Measurements from ENCODE around the gene GYPE.
"Not testable (repeated sequence)": the region's sequence is repeated elsewhere in the genome, so short reads cannot be mapped to it uniquely, and the experiment has no call there.

DNA sequence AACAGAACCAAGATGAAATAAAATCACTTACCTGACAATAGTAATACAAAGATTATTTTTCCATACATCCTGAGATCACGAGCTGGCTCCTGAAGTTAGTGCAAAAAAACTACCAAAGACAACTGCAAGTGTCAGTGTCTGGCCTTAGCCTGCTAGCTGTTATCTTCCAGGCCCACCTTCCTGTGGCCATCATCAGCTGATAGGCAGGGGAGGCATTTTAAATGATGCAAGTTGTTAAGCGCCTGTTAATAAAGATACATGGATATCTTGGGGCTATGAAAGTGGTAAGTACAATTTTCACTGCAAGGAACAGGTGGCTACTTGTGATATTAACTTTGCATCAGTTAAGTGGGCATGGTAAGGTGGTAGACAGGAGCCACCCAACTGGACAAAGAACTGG is at the start of gene GYPE:
- TF ChIP-seq, protein P1, sequence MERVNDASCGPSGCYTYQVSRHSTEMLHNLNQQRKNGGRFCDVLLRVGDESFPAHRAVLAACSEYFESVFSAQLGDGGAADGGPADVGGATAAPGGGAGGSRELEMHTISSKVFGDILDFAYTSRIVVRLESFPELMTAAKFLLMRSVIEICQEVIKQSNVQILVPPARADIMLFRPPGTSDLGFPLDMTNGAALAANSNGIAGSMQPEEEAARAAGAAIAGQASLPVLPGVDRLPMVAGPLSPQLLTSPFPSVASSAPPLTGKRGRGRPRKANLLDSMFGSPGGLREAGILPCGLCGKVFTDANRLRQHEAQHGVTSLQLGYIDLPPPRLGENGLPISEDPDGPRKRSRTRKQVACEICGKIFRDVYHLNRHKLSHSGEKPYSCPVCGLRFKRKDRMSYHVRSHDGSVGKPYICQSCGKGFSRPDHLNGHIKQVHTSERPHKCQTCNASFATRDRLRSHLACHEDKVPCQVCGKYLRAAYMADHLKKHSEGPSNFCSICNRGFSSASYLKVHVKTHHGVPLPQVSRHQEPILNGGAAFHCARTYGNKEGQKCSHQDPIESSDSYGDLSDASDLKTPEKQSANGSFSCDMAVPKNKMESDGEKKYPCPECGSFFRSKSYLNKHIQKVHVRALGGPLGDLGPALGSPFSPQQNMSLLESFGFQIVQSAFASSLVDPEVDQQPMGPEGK (CRISPR knock-in tag; IDR thresholded peaks at IDR 0.05; ENCODE audit: borderline replicate concordance) = not testable (repeated sequence)
- TF ChIP-seq GLIS3 (CRISPR knock-in tag; IDR thresholded peaks at IDR 0.05); TCF4 (CRISPR knock-in tag; IDR thresholded peaks at IDR 0.05; ENCODE audit: borderline replicate concordance); ZFP30 (CRISPR knock-in tag; IDR thresholded peaks at IDR 0.05); BACH2 (CRISPR knock-in tag; IDR thresholded peaks at IDR 0.05; ENCODE audit: borderline replicate concordance); CSDC2 (CRISPR knock-in tag; IDR thresholded peaks at IDR 0.05); ZFP3 (CRISPR knock-in tag; IDR thresholded peaks at IDR 0.05); RARB (CRISPR knock-in tag; IDR thresholded peaks at IDR 0.05); ZNF70 (CRISPR knock-in tag; IDR thresholded peaks at IDR 0.05): not testable (repeated sequence)
- TF ChIP-seq, protein P2, sequence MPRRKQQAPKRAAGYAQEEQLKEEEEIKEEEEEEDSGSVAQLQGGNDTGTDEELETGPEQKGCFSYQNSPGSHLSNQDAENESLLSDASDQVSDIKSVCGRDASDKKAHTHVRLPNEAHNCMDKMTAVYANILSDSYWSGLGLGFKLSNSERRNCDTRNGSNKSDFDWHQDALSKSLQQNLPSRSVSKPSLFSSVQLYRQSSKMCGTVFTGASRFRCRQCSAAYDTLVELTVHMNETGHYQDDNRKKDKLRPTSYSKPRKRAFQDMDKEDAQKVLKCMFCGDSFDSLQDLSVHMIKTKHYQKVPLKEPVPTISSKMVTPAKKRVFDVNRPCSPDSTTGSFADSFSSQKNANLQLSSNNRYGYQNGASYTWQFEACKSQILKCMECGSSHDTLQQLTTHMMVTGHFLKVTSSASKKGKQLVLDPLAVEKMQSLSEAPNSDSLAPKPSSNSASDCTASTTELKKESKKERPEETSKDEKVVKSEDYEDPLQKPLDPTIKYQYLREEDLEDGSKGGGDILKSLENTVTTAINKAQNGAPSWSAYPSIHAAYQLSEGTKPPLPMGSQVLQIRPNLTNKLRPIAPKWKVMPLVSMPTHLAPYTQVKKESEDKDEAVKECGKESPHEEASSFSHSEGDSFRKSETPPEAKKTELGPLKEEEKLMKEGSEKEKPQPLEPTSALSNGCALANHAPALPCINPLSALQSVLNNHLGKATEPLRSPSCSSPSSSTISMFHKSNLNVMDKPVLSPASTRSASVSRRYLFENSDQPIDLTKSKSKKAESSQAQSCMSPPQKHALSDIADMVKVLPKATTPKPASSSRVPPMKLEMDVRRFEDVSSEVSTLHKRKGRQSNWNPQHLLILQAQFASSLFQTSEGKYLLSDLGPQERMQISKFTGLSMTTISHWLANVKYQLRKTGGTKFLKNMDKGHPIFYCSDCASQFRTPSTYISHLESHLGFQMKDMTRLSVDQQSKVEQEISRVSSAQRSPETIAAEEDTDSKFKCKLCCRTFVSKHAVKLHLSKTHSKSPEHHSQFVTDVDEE (CRISPR knock-in tag; IDR thresholded peaks at IDR 0.05) = not testable (repeated sequence)
- TF ChIP-seq, protein P3, sequence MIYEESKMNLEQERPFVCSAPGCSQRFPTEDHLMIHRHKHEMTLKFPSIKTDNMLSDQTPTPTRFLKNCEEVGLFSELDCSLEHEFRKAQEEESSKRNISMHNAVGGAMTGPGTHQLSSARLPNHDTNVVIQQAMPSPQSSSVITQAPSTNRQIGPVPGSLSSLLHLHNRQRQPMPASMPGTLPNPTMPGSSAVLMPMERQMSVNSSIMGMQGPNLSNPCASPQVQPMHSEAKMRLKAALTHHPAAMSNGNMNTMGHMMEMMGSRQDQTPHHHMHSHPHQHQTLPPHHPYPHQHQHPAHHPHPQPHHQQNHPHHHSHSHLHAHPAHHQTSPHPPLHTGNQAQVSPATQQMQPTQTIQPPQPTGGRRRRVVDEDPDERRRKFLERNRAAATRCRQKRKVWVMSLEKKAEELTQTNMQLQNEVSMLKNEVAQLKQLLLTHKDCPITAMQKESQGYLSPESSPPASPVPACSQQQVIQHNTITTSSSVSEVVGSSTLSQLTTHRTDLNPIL (CRISPR knock-in tag; IDR thresholded peaks at IDR 0.05; ENCODE audit: low read depth) = not testable (repeated sequence)
- TF ChIP-seq, protein P4, sequence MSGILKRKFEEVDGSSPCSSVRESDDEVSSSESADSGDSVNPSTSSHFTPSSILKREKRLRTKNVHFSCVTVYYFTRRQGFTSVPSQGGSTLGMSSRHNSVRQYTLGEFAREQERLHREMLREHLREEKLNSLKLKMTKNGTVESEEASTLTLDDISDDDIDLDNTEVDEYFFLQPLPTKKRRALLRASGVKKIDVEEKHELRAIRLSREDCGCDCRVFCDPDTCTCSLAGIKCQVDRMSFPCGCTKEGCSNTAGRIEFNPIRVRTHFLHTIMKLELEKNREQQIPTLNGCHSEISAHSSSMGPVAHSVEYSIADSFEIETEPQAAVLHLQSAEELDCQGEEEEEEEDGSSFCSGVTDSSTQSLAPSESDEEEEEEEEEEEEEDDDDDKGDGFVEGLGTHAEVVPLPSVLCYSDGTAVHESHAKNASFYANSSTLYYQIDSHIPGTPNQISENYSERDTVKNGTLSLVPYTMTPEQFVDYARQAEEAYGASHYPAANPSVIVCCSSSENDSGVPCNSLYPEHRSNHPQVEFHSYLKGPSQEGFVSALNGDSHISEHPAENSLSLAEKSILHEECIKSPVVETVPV (CRISPR knock-in tag; IDR thresholded peaks at IDR 0.05) = not testable (repeated sequence)

All from SK-N-SH treated with all-trans-retinoic acid at 6 μM for 48 hours (cell line).